GM21786 (cell line): ENCODE results near the gene DAP.
"Not testable (repeated sequence)": the region's sequence is repeated elsewhere in the genome, so short reads cannot be mapped to it uniquely, and the experiment has no call there.

Experiments used
- ATAC-seq: cut with Tn5 transposase; IDR thresholded peaks from one replicate; pipeline ENCODE4 v1.9.1; 2021; ENCODE audit not compliant: unreplicated experiment

Gene DAP

GRCh38 chr5:10735569-10736276 is 25.3 kb downstream of the DAP start:
- peak; percentile 84 for ATAC-seq

- ATAC-seq: no peak
Measured at GRCh38 chr5:10734832-10735523, 26.1 kb downstream of the DAP start.

DNA sequence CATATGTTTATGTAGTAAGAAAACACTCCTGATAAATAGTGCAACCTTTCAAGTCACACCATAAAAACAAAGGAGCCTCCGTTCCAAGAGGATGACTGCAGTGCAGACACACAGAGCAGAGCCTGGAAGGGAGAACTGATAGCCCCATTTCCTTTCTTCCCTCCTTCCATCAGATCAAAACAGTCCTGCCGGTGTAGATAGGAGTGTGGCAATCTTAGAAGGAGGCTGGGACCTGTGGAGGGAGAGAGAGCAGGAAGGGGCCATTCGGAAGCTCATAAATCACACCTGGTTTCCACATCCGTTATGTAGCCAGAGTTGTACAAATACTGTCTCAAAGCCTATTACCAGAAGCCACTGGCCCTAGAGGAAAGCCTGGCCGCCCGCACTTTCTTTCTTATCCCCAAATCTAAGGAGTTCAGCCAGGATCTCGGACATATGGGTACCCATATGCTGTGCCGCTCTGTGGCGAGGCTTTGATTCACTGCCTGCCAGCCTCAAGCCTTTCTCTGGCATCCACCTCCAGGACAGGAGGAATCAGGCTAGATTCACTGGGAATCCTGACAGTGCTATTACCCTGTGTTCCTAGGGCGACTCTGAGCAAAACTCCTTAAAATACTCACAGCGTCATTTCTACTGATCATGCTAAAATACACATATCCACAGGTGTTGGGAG is 26.9 kb downstream of the DAP start:
- no peak for ATAC-seq

DNA sequence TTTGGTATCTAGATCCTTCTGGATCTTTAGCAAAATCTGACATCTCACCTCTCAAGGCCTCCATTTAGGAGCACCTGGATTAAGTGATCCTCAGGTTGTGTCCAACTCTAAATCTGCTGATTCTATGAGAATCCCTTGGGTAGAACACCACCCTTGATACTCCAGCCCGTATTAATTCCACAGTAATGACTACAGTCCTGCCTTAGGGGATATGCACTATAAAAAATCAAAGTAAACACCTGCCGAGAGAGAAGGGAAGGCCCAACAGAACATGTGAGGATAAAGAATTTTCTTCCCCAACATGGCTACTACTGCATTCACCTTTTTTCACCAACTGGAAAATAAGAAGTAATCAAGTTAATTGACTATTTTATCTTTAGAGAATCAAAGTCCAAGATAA is 27.6 kb downstream of the DAP start:
- ATAC-seq: no peak

DNA sequence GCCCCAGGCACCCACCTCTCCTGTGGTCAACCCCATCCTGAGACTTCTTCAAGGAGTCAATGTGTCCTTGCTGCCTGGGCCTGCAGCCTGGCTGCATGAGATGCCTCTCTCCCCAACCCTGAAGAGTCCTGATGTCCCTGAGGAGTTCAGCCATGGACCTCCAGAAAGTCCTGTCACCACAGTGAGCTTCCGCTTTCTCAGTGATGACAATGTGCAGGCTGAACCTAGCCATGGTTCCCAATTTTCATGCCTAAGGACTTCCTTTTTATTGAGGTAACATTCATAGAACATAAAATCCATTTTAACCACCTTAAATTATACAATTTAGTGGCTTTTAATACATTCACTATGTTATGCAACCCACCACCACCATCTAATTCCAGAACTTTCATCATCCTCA is 29.1 kb downstream of the DAP start:
- ATAC-seq: no peak

- no peak for ATAC-seq
Measured at GRCh38 chr5:10730043-10730351, 31.0 kb downstream of the DAP start.

- no peak for ATAC-seq
Measured at GRCh38 chr5:10729320-10730042, 31.6 kb downstream of the DAP start.

DNA sequence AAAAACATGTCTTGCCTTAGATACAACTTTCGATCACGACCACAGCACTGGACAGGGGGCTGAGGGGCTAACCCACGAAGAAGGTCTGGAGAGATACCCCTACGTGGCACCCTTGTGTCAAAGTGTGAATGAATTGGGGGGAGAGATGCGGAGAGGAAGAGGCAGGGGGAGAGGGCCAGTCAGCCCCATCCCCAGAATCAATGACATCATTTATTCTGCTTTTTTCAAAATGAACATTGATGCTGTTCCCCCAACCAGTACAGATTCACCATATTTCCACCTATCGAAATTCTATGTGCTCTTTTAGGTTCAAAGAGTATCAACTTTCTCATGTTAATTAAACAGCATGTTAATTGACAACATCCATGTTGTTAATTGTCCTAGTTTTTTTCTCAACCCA is 32.4 kb downstream of the DAP start:
- no peak for ATAC-seq

DNA sequence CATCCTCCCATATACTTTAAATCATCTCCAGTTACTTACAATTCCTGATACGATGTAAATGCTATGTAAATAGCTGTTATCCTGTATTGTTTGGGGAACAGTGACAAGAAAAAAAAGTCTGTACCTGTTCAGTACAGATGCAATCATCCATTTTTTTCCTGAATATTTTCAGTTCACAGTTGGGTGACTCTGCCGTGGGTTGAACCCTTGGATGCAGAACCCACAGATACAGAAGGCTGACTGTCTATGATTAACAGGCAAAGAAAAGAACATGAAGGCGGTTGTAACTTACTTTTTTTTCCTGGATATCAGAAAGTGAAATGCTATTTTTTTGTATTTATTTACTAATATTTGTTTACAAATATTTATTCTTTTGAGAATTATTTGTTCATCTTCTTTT is 33.2 kb downstream of the DAP start:
- no peak for ATAC-seq

DNA sequence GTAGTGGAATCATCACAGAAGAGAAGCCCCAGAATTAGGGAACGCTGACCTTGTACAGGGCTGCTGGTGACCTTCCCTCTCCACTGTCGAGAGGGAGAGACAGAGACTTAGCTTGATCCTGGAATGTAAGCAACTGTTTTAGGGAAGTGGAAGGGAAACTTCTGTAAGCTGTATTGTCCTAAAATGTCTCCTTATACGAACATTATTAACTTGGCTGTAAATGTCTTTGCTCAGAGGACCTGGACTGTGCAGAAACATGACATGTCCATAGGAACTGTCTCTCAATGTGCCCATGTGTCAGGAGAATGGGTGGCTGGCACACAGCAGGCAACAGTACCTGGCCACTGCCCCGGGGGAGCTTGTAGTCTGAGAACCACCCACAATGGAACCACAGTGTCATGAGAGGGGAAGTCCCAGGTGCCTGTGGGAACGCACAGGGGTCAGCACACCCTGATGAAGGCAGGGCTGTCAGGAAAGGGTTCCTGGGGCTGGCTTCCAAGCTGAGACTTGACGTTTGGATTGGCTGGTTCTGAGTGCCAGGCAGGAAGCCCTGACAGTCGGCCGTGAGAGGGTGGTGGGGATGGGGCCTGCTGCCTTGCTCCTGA is 34.0 kb downstream of the DAP start:
- peak; percentile 98 for ATAC-seq

GRCh38 chr5:10726179-10726912 is 34.7 kb downstream of the DAP start:
- ATAC-seq: no peak

DNA sequence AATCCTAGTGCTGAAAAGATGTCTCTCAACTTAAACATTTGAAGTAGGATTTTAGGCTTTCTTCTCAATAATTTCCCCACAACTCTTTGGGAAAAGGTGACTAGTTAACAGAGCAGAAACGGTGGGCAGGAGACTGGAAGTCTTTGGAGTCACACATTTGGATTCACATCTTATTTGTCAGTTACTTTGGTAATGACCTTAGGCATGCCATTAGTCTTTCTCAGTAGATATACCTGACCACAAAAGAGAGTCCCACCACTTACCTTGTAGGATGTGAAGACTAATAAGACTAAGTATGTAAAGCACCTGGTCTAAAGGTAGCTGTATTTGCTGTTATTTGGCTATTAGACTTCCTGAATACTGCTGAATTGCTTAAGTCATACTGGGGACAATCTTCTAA is 35.4 kb downstream of the DAP start:
- no peak for ATAC-seq

GRCh38 chr5:10724781-10725507 is 36.1 kb downstream of the DAP start:
- ATAC-seq: no peak

GRCh38 chr5:10723514-10723913 is 37.5 kb downstream of the DAP start:
- no peak for ATAC-seq

- not testable (repeated sequence) for ATAC-seq
Measured at GRCh38 chr5:10720766-10721165, 40.3 kb downstream of the DAP start.

GRCh38 chr5:10719965-10720364 is 41.1 kb downstream of the DAP start:
- ATAC-seq: no peak

DNA sequence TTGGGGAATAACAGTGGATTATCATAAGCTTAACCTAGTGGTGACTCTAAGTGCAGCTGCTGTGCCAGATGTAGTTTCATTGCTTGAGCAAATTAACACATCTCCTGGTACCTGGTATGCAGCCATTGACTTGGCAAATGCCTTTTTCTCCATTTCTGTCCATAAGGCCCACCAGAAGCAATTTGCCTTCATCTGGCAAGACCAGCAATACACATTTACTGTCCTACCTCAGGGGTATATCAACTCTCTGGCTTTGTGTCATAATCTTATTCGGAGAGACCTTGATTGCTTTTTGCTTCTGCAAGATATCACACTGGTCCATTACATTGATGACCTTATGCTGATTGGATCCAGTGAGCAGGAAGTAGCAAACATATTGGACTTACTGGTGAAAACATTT is 42.4 kb downstream of the DAP start:
- not testable (repeated sequence) for ATAC-seq

DNA sequence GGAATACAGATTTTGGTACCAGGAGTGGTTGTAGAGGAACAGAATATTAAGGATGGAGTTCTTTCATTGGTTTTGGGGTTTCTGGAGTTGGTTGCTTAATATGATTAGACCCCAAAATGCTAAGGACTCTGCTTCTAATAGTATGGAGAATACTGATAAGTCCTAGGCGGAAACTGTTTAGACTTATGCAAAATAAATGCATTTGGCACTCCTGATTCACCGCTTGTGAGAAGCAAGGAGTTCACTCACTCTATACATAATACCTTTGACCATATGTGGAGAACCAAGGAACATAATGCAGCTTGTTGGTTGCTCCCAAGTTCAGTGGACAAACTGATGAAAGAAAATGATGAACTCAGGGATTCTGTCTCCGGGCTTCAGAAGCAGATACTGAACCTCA is 44.2 kb downstream of the DAP start:
- ATAC-seq: not testable (repeated sequence)

DNA sequence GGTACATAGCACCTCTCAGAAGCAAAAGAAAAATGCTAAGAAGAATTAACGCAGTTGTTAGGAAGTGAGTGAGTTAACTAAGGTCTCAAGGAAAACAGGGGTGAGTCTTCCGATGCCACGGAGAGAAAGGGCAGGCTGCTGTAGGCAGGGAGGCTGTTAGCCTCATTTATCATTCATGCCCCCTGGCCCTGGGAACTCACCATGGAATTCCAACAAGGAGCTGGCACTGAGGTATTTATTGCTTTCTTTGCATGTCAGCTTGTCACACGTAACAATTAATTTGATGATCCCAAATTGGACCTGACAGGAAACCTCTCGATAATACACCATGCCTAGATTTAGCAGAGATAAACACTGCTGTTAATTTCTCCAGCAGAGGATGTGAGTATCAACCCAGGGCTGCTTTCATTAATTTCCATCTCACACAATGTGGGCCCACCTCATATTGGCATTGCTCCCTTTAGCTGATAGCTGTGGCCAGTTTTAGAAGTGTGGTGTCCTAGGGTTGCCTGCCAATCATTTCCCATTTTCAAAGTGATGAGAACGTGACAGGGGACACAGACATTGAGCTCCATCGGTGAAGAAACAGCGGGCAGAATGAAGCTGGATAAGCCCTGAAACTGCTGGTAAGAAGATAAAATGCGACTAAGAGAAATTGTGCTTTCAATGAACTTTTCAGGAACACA is 45.3 kb downstream of the DAP start:
- ATAC-seq: no peak
